MM.1S (cell line): Measurements from ENCODE around the gene ADGRF1.

Source experiments
- EZH2 ChIP-seq: fragments of 300-600 bp; sonication (generic); optimal IDR thresholded peaks from 2 replicates; pipeline ENCODE3; 2017; ENCODE audit warnings: low read depth, mild to moderate bottlenecking, antibody characterized with exemption, low read length, mixed read lengths
- EZH2phosphoT487 ChIP-seq: fragments of 300-600 bp; sonication (generic); IDR thresholded peaks from 2 replicates; pipeline ENCODE4 v1.6.1; 2018; ENCODE audit warnings: antibody characterized with exemption, low read length
- TF ChIP-seq, protein P1 (sequence below): fragments of 300-600 bp; sonication (generic); IDR thresholded peaks from 2 replicates; pipeline ENCODE4 v1.5.1; 2016; ENCODE audit warnings: antibody characterized with exemption, low read length, mixed read lengths

DNA sequence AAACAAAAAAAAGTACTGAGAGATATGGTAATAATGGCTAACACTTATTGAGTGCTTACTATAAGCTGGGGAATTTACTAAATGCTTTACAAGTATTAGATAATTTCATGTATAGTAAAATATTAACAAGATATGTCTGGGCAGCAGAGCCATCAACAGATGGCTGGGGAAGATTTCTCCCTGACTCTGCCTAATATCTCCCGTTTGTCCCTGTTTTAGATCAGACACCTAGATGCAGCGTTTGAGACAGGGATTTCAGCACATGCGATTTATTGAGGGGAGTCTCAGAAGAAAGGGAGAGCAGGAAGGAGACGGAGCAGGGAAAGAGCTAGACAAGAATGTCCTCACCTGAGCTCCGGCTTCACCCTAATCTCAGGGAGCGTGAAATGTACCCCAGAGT is 36.9 kb upstream of the ADGRF1 start:
- TF ChIP-seq EZH2 (no peak), EZH2phosphoT487 (no peak)
- TF ChIP-seq, protein P1, sequence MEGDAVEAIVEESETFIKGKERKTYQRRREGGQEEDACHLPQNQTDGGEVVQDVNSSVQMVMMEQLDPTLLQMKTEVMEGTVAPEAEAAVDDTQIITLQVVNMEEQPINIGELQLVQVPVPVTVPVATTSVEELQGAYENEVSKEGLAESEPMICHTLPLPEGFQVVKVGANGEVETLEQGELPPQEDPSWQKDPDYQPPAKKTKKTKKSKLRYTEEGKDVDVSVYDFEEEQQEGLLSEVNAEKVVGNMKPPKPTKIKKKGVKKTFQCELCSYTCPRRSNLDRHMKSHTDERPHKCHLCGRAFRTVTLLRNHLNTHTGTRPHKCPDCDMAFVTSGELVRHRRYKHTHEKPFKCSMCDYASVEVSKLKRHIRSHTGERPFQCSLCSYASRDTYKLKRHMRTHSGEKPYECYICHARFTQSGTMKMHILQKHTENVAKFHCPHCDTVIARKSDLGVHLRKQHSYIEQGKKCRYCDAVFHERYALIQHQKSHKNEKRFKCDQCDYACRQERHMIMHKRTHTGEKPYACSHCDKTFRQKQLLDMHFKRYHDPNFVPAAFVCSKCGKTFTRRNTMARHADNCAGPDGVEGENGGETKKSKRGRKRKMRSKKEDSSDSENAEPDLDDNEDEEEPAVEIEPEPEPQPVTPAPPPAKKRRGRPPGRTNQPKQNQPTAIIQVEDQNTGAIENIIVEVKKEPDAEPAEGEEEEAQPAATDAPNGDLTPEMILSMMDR: no peak
